HCT116 (cell line): ENCODE results near the gene TMEM164. TPM values are rescaled to one million over a fixed set of nuclear protein-coding genes. Genes with fewer than 3 reads are reported as not detected.

Source experiments
- ATAC-seq: fragments of 200-7000 bp; cut with Tn5 transposase; 2 replicates; pipeline ENCODE4 v1.9.1; 2020; ENCODE audit warnings: mild to moderate bottlenecking, moderate library complexity
- BruUV-seq: library from RNA; stranded (reverse); fragments of 400-500 nt; replicated peaks from 2 replicates; lab custom pipeline; 2021; lab: Mats Ljungman, UMichigan
- CTCF ChIA-PET: fragments of 300-600 bp; sonication (Branson Sonifier 250); formaldehyde crosslinking; loops from one replicate; lab custom pipeline; 2021; ENCODE audit warnings: antibody characterized with exemption; lab: Charles Lee
- POLR2A ChIA-PET: fragments of 300-600, 350-600 bp; sonication (Branson Sonifier 250); formaldehyde crosslinking; loops from one replicate; lab custom pipeline; 2021; ENCODE audit warnings: antibody characterized with exemption; lab: Charles Lee
- RAD21 ChIA-PET, 2 experiments: fragments of 300-600 bp; sonication (Branson Sonifier 250); formaldehyde crosslinking; loops; one replicate each; lab custom pipeline; 2023; ENCODE audit warnings: low total read pairs in 2 of 2; ENCODE audit not compliant: uncharacterized antibody in 2 of 2, unreplicated experiment in 2 of 2, low non-redundant PET in 1 of 2; lab: Charles Lee
- DNase-seq: peaks from one replicate; pipeline ENCODE4 v3.0.0-alpha.2; 2010; ENCODE audit warnings: low read depth, low spot score
- H2AFZ ChIP-seq: fragments of 200-600 bp; shearing (Covaris generic), sonication (generic); 2 replicates; pipeline ENCODE4 v1.6.1; 2017; ENCODE audit warnings: low read depth, mixed run types, mixed read lengths, antibody characterized with exemption, low read length; ENCODE audit not compliant: poor library complexity, severe bottlenecking
- H3K27ac ChIP-seq: 2 replicates; pipeline ENCODE4 v1.5.1; 2012; ENCODE audit warnings: low read depth, low read length
- H3K27me3 ChIP-seq: fragments of 200-600 bp; sonication (generic); 2 replicates; pipeline ENCODE4 v1.6.1; 2016; ENCODE audit warnings: mixed run types, low read length, mixed read lengths; ENCODE audit not compliant: insufficient read depth
- H3K36me3 ChIP-seq, 2 experiments: fragments of 200-500 bp in 1 of 2; fragments of 200-600 bp in 1 of 2; sonication (Bioruptor generic) in 1 of 2; sonication (generic) in 1 of 2; 2 replicates each; pipeline versions ENCODE4 v1.5.1 to v1.6.1; 2014 to 2016; ENCODE audit warnings: low read length in 2 of 2, inconsistent platforms in 1 of 2, mixed read lengths in 1 of 2, mixed run types in 1 of 2; ENCODE audit not compliant: insufficient read depth in 2 of 2, control insufficient read depth in 1 of 2
- H3K4me1 ChIP-seq, 2 experiments: fragments of 200-600 bp in 1 of 2; sonication (generic) in 1 of 2; 2 replicates each; pipeline versions ENCODE4 v1.5.1 to v1.6.1; 2012 to 2017; ENCODE audit warnings: low read length in 2 of 2, inconsistent platforms in 1 of 2, mild to moderate bottlenecking in 1 of 2, mixed read lengths in 1 of 2, mixed run types in 1 of 2, moderate library complexity in 1 of 2; ENCODE audit not compliant: insufficient read depth in 2 of 2, control insufficient read depth in 1 of 2
- H3K4me2 ChIP-seq: fragments of 200-600 bp; sonication (generic); 2 replicates; pipeline ENCODE4 v1.6.1; 2017; ENCODE audit warnings: mixed run types, low read length, mixed read lengths
- H3K4me3 ChIP-seq, 2 experiments: fragments of 200-600 bp in 1 of 2; sonication (generic) in 1 of 2; replicated peaks in 1 of 2; 2 replicates each; pipeline ENCODE4 v1.5.1; 2011 to 2016; ENCODE audit warnings: low read length in 2 of 2, control low read depth in 1 of 2, low read depth in 1 of 2, mild to moderate bottlenecking in 1 of 2, mixed read lengths in 1 of 2, mixed run types in 1 of 2
- H3K79me2 ChIP-seq: fragments of 200-600 bp; sonication (generic); 2 replicates; pipeline ENCODE4 v1.6.1; 2017; ENCODE audit warnings: mild to moderate bottlenecking, mixed run types, low read length, moderate library complexity, mixed read lengths; ENCODE audit not compliant: insufficient read depth
- H3K9ac ChIP-seq: fragments of 200-600 bp; sonication (generic); 2 replicates; pipeline ENCODE4 v1.6.1; 2016; ENCODE audit warnings: low read length, mixed read lengths
- H3K9me2 ChIP-seq: fragments of 200-600 bp; sonication (generic), shearing (Covaris generic); 2 replicates; pipeline ENCODE4 v1.6.1; 2017; ENCODE audit warnings: mixed run types, mild to moderate bottlenecking, moderate library complexity; ENCODE audit not compliant: insufficient read depth
- H3K9me3 ChIP-seq, 2 experiments: fragments of 200-500 bp in 1 of 2; fragments of 200-600 bp in 1 of 2; sonication (Bioruptor generic) in 1 of 2; sonication (generic) in 1 of 2; 2 replicates each; pipeline ENCODE4 v1.6.1; 2014 to 2017; ENCODE audit warnings: low read length in 2 of 2, mixed read lengths in 2 of 2, inconsistent platforms in 1 of 2, low read depth in 1 of 2, mild to moderate bottlenecking in 1 of 2, mixed run types in 1 of 2, moderate library complexity in 1 of 2; ENCODE audit not compliant: control insufficient read depth in 1 of 2, insufficient read depth in 1 of 2
- H4K20me1 ChIP-seq: fragments of 200-600 bp; sonication (generic), shearing (Covaris generic); 2 replicates; pipeline ENCODE4 v1.6.1; 2017; ENCODE audit warnings: mixed run types, mild to moderate bottlenecking, moderate library complexity; ENCODE audit not compliant: insufficient read depth
- ATF3 ChIP-seq: IDR thresholded peaks from 2 replicates; pipeline ENCODE4 v1.6.1; 2012
- CBX3 ChIP-seq: IDR thresholded peaks from 2 replicates; pipeline ENCODE4 v1.6.1; 2012; ENCODE audit warnings: low read depth
- CEBPB ChIP-seq: IDR thresholded peaks from 2 replicates; pipeline ENCODE4 v1.6.1; 2012; ENCODE audit warnings: low read depth
- CTCF ChIP-seq, 3 experiments: fragments of 200-600 bp in 1 of 3; sonication (generic) in 1 of 3; IDR thresholded peaks in 2 of 3; conservative IDR thresholded peaks in 1 of 3; 2 replicates each; pipeline ENCODE4 v1.5.1; 2012 to 2017; ENCODE audit warnings: low read depth in 2 of 3, low read length in 2 of 3, antibody characterized with exemption in 1 of 3, borderline replicate concordance in 1 of 3, control low read depth in 1 of 3, mild to moderate bottlenecking in 1 of 3, mixed read lengths in 1 of 3, mixed run types in 1 of 3, moderate library complexity in 1 of 3; ENCODE audit not compliant: insufficient read depth in 1 of 3
- EGR1 ChIP-seq: IDR thresholded peaks from 2 replicates; pipeline ENCODE4 v1.6.1; 2012; ENCODE audit warnings: low read depth
- ELF1 ChIP-seq: IDR thresholded peaks from 2 replicates; pipeline ENCODE4 v1.6.1; 2012; ENCODE audit warnings: low read depth, borderline replicate concordance
- EZH2 ChIP-seq: fragments of 200-600 bp; sonication (generic); IDR thresholded peaks from 2 replicates; pipeline ENCODE4 v1.6.1; 2017; ENCODE audit warnings: antibody characterized with exemption, mixed run types
- JUND ChIP-seq: IDR thresholded peaks from 2 replicates; pipeline ENCODE4 v1.6.1; 2012
- POLR2A ChIP-seq: IDR thresholded peaks from 2 replicates; pipeline ENCODE4 v1.7.0; 2011; ENCODE audit warnings: borderline replicate concordance; ENCODE audit not compliant: insufficient read depth, insufficient read length; ENCODE audit errors: extremely low read depth
- REST ChIP-seq: IDR thresholded peaks from 2 replicates; pipeline ENCODE4 v1.6.1; 2012; ENCODE audit warnings: low read depth
- SIN3A ChIP-seq: IDR thresholded peaks from 2 replicates; pipeline ENCODE4 v1.6.1; 2012; ENCODE audit warnings: low read depth
- SP1 ChIP-seq: IDR thresholded peaks from 2 replicates; pipeline ENCODE4 v1.6.1; 2012; ENCODE audit warnings: low read depth
- SRF ChIP-seq: IDR thresholded peaks from 2 replicates; pipeline ENCODE4 v1.6.1; 2012; ENCODE audit warnings: low read depth
- YY1 ChIP-seq: IDR thresholded peaks from 2 replicates; pipeline ENCODE4 v1.6.1; 2011; ENCODE audit warnings: low read length, low read depth, moderate library complexity, mild to moderate bottlenecking; ENCODE audit not compliant: insufficient replicate concordance; ENCODE audit errors: extremely low read depth
- ZBTB33 ChIP-seq: IDR thresholded peaks from 2 replicates; pipeline ENCODE4 v1.6.1; 2011; ENCODE audit warnings: mild to moderate bottlenecking, low read length, moderate library complexity; ENCODE audit not compliant: insufficient replicate concordance; ENCODE audit errors: extremely low read depth
- ZFX ChIP-seq: fragments of 450-650 bp; IDR thresholded peaks from 2 replicates; pipeline ENCODE4 v1.6.1; 2017
- ZNF274 ChIP-seq: fragments of 200-500 bp; sonication (Bioruptor generic); IDR thresholded peaks from 2 replicates; pipeline ENCODE4 v1.6.1; 2014; ENCODE audit warnings: mild to moderate bottlenecking, low read depth, low read length, inconsistent platforms
- intact Hi-C: fragments of 100-400 bp; cut with micrococcal nuclease; formaldehyde crosslinking; loops from 2 replicates; pipeline ENCODE4 v1.10.0; 2022
- total RNA-seq: library from RNA; stranded (reverse); gene quantifications from one replicate; pipeline ENCODE4 v1.2.1, GENCODE V29; 2021; ENCODE audit not compliant: unreplicated experiment

TMEM164 gene
- total RNA-seq, 1 experiment from 2014 or later, result 18.7 TPM

GRCh38 chrX:110050386-110050785, 47.5 kb downstream of the TMEM164 start:
- Histone ChIP-seq H4K20me1 (no peaks in the 10 kb centered on the region), H3K9ac (no peak overlapping the region), H3K4me1 (no peaks in the 10 kb centered on the region), H2AFZ (no peak overlapping the region), H3K9me2 (no peaks in the 10 kb centered on the region), H3K4me3 (no peak overlapping the region), H3K4me2 (no peak overlapping the region), H3K27me3 (no peaks in the 10 kb centered on the region), H3K27ac (no peak overlapping the region), H3K9me3 (no peaks in the 10 kb centered on the region), H3K36me3 (no peaks in the 10 kb centered on the region), H3K79me2 (no peaks in the 10 kb centered on the region)
- ChIA-PET POLR2A (no interaction called here), CTCF (no interaction called here), RAD21 (no interaction called here)
- no TSS peak for BruUV-seq
- TF ChIP-seq SIN3A (no peak), POLR2A (no peak), ATF3 (no peak), SP1 (no peak), ZBTB33 (no peak), SRF (no peak), EZH2 (no peak), CTCF (IDR thresholded peaks at IDR 0.05 in 2 of 3, conservative IDR thresholded peaks at IDR 0.05 in 1 of 3; ENCODE audit: borderline replicate concordance in 1 of 3, insufficient read depth in 1 of 3, low read depth in 2 of 3, low read length in 2 of 3) (no peak), ELF1 (no peak), EGR1 (no peak), CEBPB (no peak), JUND (no peak), YY1 (no peak), ZNF274 (no peak), REST (no peak), CBX3 (no peak), ZFX (no peak)
- intact Hi-C loops, result no loop called here
- no peak for DNase-seq
- no peak for ATAC-seq
